Measurements from ENCODE around the gene MT1G. TPM values are rescaled to one million over a fixed set of nuclear protein-coding genes. Genes with fewer than 3 reads are reported as not detected.

MT1G gene
- total and polyA plus RNA-seq, 9 of the 15 experiments (the other 6 are each of a cell fraction or from before 2014, with no cell fraction given): 0.28 to 1.7 (median 0.69) TPM; not detected in 4

DNA sequence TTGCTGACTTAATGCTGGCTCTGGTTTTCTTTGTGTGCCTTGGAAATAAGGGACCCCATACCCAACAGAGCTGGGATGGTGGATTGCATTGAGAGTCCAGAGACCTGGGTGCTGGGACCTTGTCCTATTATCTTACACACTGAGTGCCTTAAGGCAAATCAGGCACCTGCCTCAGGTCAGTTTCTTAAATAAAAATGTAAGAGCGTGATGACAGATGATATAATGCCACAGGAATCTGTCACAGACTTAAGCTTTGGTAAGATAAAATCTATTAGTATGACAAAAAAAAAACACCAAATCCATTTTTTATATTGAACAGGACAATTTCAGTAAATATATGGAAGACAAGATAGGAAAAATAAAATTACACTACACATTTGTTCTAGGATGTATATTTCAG is 27.8 kb downstream of the MT1G start:
- POLR2A ChIA-PET: interaction anchor here (0.6 to 1.1 kb wide), 2 partner anchors 10 to 1423 kb away, joined by 3 to 4 read pairs; no protein-coding TSS in a partner anchor
- FAIRE-seq (no peak), ATAC-seq (no peak)

More for the DNA sequence above, 27.8 kb downstream of the MT1G start:
- no peak overlapping the region for H3K4me3 ChIP-seq
- no peak for DNase-seq (ENCODE audit: extremely low read depth in 1 of 4, low spot score in 3 of 4)
- intact Hi-C loops (cut with micrococcal nuclease) (no loop called here), in situ Hi-C loops (cut with MboI) (no loop called here)
- CTCF ChIA-PET (ENCODE audit: low intra/inter-chr PET ratio): no interaction called here
- no peak overlapping the region for H3K9ac ChIP-seq (ENCODE audit: insufficient read depth in 1 of 2, low read depth in 2 of 2, low read length in 2 of 2)
- no peaks in the 10 kb centered on the region for H3K9me1 ChIP-seq (ENCODE audit: control insufficient read depth, insufficient read depth, low read length)
- H3K36me3 ChIP-seq (ENCODE audit: control insufficient read depth, insufficient read depth, low read length): no peaks in the 10 kb centered on the region
- H3K4me2 ChIP-seq (ENCODE audit: insufficient read depth, low read length): no peak overlapping the region
- H3K27me3 ChIP-seq (ENCODE audit: control insufficient read depth in 2 of 2, insufficient read depth in 2 of 2, low read length in 2 of 2): peaks cover 28 to 70% of the 10 kb centered on the region in 2 experiments
- H4K20me1 ChIP-seq (replicated peaks; ENCODE audit: control insufficient read depth, insufficient read depth, low read length): 0 out of 2 replicates have a peak, but pooled peaks cover 4% of the 10 kb centered on the region
- peaks cover 3 to 22% of the 10 kb centered on the region in 2 experiments; a peak in 3 of 5 replicates for H3K4me1 ChIP-seq (replicated peaks in 1 of 2; ENCODE audit: control insufficient read depth in 2 of 2, insufficient read depth in 2 of 2, low read length in 2 of 2)
- H2AFZ ChIP-seq (ENCODE audit: low read depth, low read length): no peak overlapping the region
- TF ChIP-seq CBFA2T2 (conservative IDR thresholded peaks at IDR 0.05) (no peak), RAD21 (CRISPR knock-in tag; conservative IDR thresholded peaks at IDR 0.05 in 1 of 2, IDR thresholded peaks at IDR 0.05 in 1 of 2) (no peak), SAFB (IDR thresholded peaks at IDR 0.05; ENCODE audit: borderline replicate concordance, low read depth, low read length) (no peak), ZKSCAN1 (IDR thresholded peaks at IDR 0.05; ENCODE audit: low read depth, low read length) (no peak), SMC3 (conservative IDR thresholded peaks at IDR 0.05; ENCODE audit: insufficient read depth, low read depth, low read length) (no peak)
- TF ChIP-seq, protein P1, sequence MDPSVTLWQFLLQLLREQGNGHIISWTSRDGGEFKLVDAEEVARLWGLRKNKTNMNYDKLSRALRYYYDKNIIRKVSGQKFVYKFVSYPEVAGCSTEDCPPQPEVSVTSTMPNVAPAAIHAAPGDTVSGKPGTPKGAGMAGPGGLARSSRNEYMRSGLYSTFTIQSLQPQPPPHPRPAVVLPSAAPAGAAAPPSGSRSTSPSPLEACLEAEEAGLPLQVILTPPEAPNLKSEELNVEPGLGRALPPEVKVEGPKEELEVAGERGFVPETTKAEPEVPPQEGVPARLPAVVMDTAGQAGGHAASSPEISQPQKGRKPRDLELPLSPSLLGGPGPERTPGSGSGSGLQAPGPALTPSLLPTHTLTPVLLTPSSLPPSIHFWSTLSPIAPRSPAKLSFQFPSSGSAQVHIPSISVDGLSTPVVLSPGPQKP (CRISPR knock-in tag; IDR thresholded peaks at IDR 0.05): no peak
- TF ChIP-seq, protein P2, sequence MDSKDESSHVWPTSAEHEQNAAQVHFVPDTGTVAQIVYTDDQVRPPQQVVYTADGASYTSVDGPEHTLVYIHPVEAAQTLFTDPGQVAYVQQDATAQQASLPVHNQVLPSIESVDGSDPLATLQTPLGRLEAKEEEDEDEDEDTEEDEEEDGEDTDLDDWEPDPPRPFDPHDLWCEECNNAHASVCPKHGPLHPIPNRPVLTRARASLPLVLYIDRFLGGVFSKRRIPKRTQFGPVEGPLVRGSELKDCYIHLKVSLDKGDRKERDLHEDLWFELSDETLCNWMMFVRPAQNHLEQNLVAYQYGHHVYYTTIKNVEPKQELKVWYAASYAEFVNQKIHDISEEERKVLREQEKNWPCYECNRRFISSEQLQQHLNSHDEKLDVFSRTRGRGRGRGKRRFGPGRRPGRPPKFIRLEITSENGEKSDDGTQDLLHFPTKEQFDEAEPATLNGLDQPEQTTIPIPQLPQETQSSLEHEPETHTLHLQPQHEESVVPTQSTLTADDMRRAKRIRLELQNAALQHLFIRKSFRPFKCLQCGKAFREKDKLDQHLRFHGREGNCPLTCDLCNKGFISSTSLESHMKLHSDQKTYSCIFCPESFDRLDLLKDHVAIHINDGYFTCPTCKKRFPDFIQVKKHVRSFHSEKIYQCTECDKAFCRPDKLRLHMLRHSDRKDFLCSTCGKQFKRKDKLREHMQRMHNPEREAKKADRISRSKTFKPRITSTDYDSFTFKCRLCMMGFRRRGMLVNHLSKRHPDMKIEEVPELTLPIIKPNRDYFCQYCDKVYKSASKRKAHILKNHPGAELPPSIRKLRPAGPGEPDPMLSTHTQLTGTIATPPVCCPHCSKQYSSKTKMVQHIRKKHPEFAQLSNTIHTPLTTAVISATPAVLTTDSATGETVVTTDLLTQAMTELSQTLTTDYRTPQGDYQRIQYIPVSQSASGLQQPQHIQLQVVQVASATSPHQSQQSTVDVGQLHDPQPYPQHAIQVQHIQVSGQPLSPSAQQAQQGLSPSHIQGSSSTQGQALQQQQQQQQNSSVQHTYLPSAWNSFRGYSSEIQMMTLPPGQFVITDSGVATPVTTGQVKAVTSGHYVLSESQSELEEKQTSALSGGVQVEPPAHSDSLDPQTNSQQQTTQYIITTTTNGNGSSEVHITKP (IDR thresholded peaks at IDR 0.05; ENCODE audit: partially characterized antibody): no peak
- TF ChIP-seq, protein P3, sequence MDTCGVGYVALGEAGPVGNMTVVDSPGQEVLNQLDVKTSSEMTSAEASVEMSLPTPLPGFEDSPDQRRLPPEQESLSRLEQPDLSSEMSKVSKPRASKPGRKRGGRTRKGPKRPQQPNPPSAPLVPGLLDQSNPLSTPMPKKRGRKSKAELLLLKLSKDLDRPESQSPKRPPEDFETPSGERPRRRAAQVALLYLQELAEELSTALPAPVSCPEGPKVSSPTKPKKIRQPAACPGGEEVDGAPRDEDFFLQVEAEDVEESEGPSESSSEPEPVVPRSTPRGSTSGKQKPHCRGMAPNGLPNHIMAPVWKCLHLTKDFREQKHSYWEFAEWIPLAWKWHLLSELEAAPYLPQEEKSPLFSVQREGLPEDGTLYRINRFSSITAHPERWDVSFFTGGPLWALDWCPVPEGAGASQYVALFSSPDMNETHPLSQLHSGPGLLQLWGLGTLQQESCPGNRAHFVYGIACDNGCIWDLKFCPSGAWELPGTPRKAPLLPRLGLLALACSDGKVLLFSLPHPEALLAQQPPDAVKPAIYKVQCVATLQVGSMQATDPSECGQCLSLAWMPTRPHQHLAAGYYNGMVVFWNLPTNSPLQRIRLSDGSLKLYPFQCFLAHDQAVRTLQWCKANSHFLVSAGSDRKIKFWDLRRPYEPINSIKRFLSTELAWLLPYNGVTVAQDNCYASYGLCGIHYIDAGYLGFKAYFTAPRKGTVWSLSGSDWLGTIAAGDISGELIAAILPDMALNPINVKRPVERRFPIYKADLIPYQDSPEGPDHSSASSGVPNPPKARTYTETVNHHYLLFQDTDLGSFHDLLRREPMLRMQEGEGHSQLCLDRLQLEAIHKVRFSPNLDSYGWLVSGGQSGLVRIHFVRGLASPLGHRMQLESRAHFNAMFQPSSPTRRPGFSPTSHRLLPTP (IDR thresholded peaks at IDR 0.05; ENCODE audit: borderline replicate concordance, extremely low read depth, insufficient read length): no peak
- no peaks in the 10 kb centered on the region for H3K9me3 ChIP-seq (replicated peaks; ENCODE audit: control insufficient read depth, insufficient read depth, low read depth, low read length)
- no peaks in the 10 kb centered on the region for H3K79me2 ChIP-seq (ENCODE audit: control insufficient read depth, insufficient read depth, low read length)
- H3K27ac ChIP-seq (ENCODE audit: extremely low read depth, low read depth, low read length): no peak overlapping the region
- WGBS (ENCODE audit: insufficient coverage, low coverage, missing lambda C conversion rate): 0% methylated on average over 1 of the region's 1 CpG
- BruUV-seq (replicated peaks): no TSS peak

Measured in K562 (cell line).